WTC11 (cell line): Measurements from ENCODE around the gene IL36G. TPM values are rescaled to one million over a fixed set of nuclear protein-coding genes. Genes with fewer than 3 reads are reported as not detected.
"Not testable (repeated sequence)": the region's sequence is repeated elsewhere in the genome, so short reads cannot be mapped to it uniquely, and the experiment has no call there.

Experiments
- ATAC-seq: fragments of 200-7000 bp; cut with Tn5 transposase; 2 replicates; pipeline ENCODE4 v1.10.0; 2021; ENCODE audit warnings: mild to moderate bottlenecking, moderate library complexity
- Bru-seq: library from RNA; stranded (reverse); fragments of 400-500 nt; gene quantifications from one replicate; lab custom pipeline; 2021; lab: Mats Ljungman, UMichigan
- CTCF ChIA-PET: fragments of 300-600 bp; sonication (Branson Sonifier 250); formaldehyde crosslinking; loops from one replicate; lab custom pipeline; 2021; ENCODE audit warnings: antibody characterized with exemption; lab: Charles Lee
- POLR2A ChIA-PET: fragments of 350-600 bp; sonication (Branson Sonifier 250); formaldehyde crosslinking; loops from one replicate; lab custom pipeline; 2021; ENCODE audit warnings: antibody characterized with exemption; lab: Charles Lee
- DNase-seq: peaks from one replicate; pipeline ENCODE4 v3.0.0; 2021; ENCODE audit warnings: low spot score
- H3K27ac Mint-ChIP-seq: 2 replicates; pipeline ENCODE4 v1.8.0; 2021; ENCODE audit warnings: mixed read lengths
- H3K27me3 Mint-ChIP-seq: 2 replicates; pipeline ENCODE4 v1.8.0; 2021; ENCODE audit warnings: low read depth, mild to moderate bottlenecking, moderate library complexity, mixed read lengths
- H3K36me3 Mint-ChIP-seq: 2 replicates; pipeline ENCODE4 v1.8.0; 2021; ENCODE audit warnings: mixed read lengths
- H3K4me1 Mint-ChIP-seq: 2 replicates; pipeline ENCODE4 v1.8.0; 2022; ENCODE audit warnings: mixed read lengths
- H3K4me3 Mint-ChIP-seq: 2 replicates; pipeline ENCODE4 v1.8.0; 2021; ENCODE audit warnings: mild to moderate bottlenecking, moderate library complexity, mixed read lengths
- H3K9me3 Mint-ChIP-seq: 2 replicates; pipeline ENCODE4 v1.8.0; 2021; ENCODE audit warnings: mixed read lengths
- ATF1 ChIP-seq: sonication (generic); formaldehyde crosslinking; IDR thresholded peaks from 2 replicates; pipeline ENCODE4 v1.8.1; 2023; ENCODE audit warnings: mild to moderate bottlenecking, moderate library complexity, missing genetic modification reagents
- EMX1 ChIP-seq: fragments of 250-450 bp; sonication (Bioruptor Pico); IDR thresholded peaks from 2 replicates; pipeline ENCODE4 v1.8.0; 2021; ENCODE audit warnings: mild to moderate bottlenecking
- ESRRA ChIP-seq: sonication (generic); formaldehyde crosslinking; IDR thresholded peaks from 2 replicates; pipeline ENCODE4 v1.8.1; 2022; ENCODE audit warnings: mild to moderate bottlenecking, missing genetic modification reagents, borderline replicate concordance
- ETV6 ChIP-seq: sonication (generic); formaldehyde crosslinking; IDR thresholded peaks from 2 replicates; pipeline ENCODE4 v1.8.1; 2022; ENCODE audit warnings: mild to moderate bottlenecking, missing genetic modification reagents
- FOXP1 ChIP-seq: sonication (generic); formaldehyde crosslinking; IDR thresholded peaks from 2 replicates; pipeline ENCODE4 v1.8.0; 2022; ENCODE audit warnings: missing genetic modification reagents, mild to moderate bottlenecking, moderate library complexity, borderline replicate concordance
- GABPB1 ChIP-seq: sonication (generic); formaldehyde crosslinking; IDR thresholded peaks from 2 replicates; pipeline ENCODE4 v1.8.1; 2023; ENCODE audit warnings: mild to moderate bottlenecking, missing genetic modification reagents
- GTF2I ChIP-seq: fragments of 250-450 bp; sonication (Bioruptor Pico); conservative IDR thresholded peaks from 2 replicates; pipeline ENCODE4 v1.4.0; 2021; ENCODE audit warnings: mild to moderate bottlenecking
- HMGA2 ChIP-seq: fragments of 250-450 bp; sonication (Bioruptor Pico); IDR thresholded peaks from 2 replicates; pipeline ENCODE4 v1.4.0; 2021; ENCODE audit warnings: mild to moderate bottlenecking, moderate library complexity
- JUN ChIP-seq: sonication (generic); formaldehyde crosslinking; IDR thresholded peaks from 2 replicates; pipeline ENCODE4 v1.8.0; 2023; ENCODE audit warnings: mild to moderate bottlenecking, missing genetic modification reagents
- MXD4 ChIP-seq: fragments of 250-450 bp; sonication (Bioruptor Pico); IDR thresholded peaks from 2 replicates; pipeline ENCODE4 v1.8.0; 2021; ENCODE audit warnings: mild to moderate bottlenecking, moderate library complexity, borderline replicate concordance
- MYBL2 ChIP-seq: sonication (generic); formaldehyde crosslinking; IDR thresholded peaks from 2 replicates; pipeline ENCODE4 v1.8.1; 2023; ENCODE audit warnings: mild to moderate bottlenecking, moderate library complexity, missing genetic modification reagents
- NFATC4 ChIP-seq: fragments of 250-450 bp; sonication (Bioruptor Pico); IDR thresholded peaks from 2 replicates; pipeline ENCODE4 v1.9.0; 2021; ENCODE audit warnings: mild to moderate bottlenecking
- NFYB ChIP-seq: sonication (generic); formaldehyde crosslinking; conservative IDR thresholded peaks from 2 replicates; pipeline ENCODE4 v1.8.0; 2022; ENCODE audit warnings: low read depth, missing genetic modification reagents
- NR1H2 ChIP-seq: sonication (generic); formaldehyde crosslinking; IDR thresholded peaks from 2 replicates; pipeline ENCODE4 v1.9.0; 2021; ENCODE audit warnings: mild to moderate bottlenecking, moderate library complexity, missing genetic modification reagents
- NR2C2 ChIP-seq: sonication (generic); formaldehyde crosslinking; IDR thresholded peaks from 2 replicates; pipeline ENCODE4 v1.8.0; 2022; ENCODE audit warnings: mild to moderate bottlenecking, missing genetic modification reagents
- RORB ChIP-seq: fragments of 250-450 bp; sonication (Bioruptor Pico); IDR thresholded peaks from 2 replicates; pipeline ENCODE4 v1.9.0; 2021; ENCODE audit warnings: mild to moderate bottlenecking
- SMAD3 ChIP-seq: sonication (generic); formaldehyde crosslinking; IDR thresholded peaks from 2 replicates; pipeline ENCODE4 v1.8.0; 2022; ENCODE audit warnings: missing genetic modification reagents, mild to moderate bottlenecking, borderline replicate concordance
- TEAD1 ChIP-seq: sonication (generic); formaldehyde crosslinking; IDR thresholded peaks from 2 replicates; pipeline ENCODE4 v1.8.0; 2022; ENCODE audit warnings: mild to moderate bottlenecking, missing genetic modification reagents
- TEAD4 ChIP-seq: sonication (generic); formaldehyde crosslinking; IDR thresholded peaks from 2 replicates; pipeline ENCODE4 v1.8.0; 2022; ENCODE audit warnings: mild to moderate bottlenecking, missing genetic modification reagents
- ZNF121 ChIP-seq: sonication (generic); formaldehyde crosslinking; IDR thresholded peaks from 2 replicates; pipeline ENCODE4 v1.8.0; 2023; ENCODE audit warnings: missing genetic modification reagents
- ZNF263 ChIP-seq: sonication (generic); formaldehyde crosslinking; IDR thresholded peaks from 2 replicates; pipeline ENCODE4 v1.8.1; 2022; ENCODE audit warnings: low read depth, mild to moderate bottlenecking, moderate library complexity, missing genetic modification reagents
- long read RNA-seq, 3 experiments: library from RNA in 1 of 3; library from capped mRNA in 1 of 3; library from polyadenylated mRNA in 1 of 3; unstranded in 2 of 3; stranded (forward) in 1 of 3; transcript quantifications; one replicate each; pipeline ENCODE4 v2.0.0, GENCODE V29; 2021
- total RNA-seq: library from RNA; stranded (reverse); gene quantifications from 3 replicates; pipeline ENCODE4 v1.2.3, GENCODE V29; 2021
- TF ChIP-seq, protein P1 (sequence below): sonication (generic); formaldehyde crosslinking; IDR thresholded peaks from 2 replicates; pipeline ENCODE4 v1.8.1; 2022; ENCODE audit warnings: low read depth, mild to moderate bottlenecking, moderate library complexity, missing genetic modification reagents, borderline replicate concordance
- TF ChIP-seq, protein P2 (sequence below): sonication (generic); formaldehyde crosslinking; IDR thresholded peaks from 2 replicates; pipeline ENCODE4 v1.8.1; 2023; ENCODE audit warnings: mild to moderate bottlenecking, missing genetic modification reagents
- TF ChIP-seq, protein P3 (sequence below): sonication (generic); formaldehyde crosslinking; IDR thresholded peaks from 2 replicates; pipeline ENCODE4 v1.8.0; 2023; ENCODE audit warnings: missing genetic modification reagents
- TF ChIP-seq, protein P4 (sequence below): fragments of 250-450 bp; sonication (Bioruptor Pico); IDR thresholded peaks from 2 replicates; pipeline ENCODE4 v1.9.0; 2021; ENCODE audit warnings: moderate library complexity, mild to moderate bottlenecking, inconsistent platforms, borderline replicate concordance

IL36G gene
- 0.32 TPM in 1 of 3 replicates, not detected in the others for total RNA-seq
- percentile 9 among the genes with signal in this experiment for Bru-seq, nascent RNA
- long read RNA-seq, experiment 1: 0 reads
- long read RNA-seq, experiment 2: 0 reads
- long read RNA-seq, experiment 3: 0 reads

DNA sequence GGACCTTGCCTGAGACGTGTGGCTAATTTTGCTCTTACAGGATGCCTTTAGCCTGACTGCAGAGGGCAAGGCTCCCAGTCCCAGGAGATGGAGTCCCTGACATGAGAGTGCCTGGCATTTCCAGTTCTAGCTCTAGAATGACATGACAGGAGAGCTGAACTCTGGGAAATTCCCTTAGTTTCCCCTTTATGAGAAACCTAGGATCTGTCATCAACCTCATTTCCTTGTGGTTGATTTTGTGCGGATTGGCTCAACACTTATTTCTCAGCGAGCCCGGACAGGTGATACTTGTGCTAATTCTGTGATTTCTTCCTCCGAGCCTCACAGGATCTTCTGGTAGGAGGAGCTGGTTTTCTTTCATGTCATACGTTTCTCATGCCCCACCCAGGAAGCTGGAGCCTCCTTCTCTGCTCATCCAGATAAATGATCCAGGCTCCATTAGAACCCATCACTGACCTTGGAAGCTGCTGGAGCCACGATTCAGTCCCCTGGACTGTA lies at the start of gene IL36G:
TSS of gene IL36G (plus strand) at position 448 of the 498 bp plus-strand sequence. CDS start 633 bp downstream, outside the sequence.
- H3K4me1 Mint-ChIP-seq: no peaks in the 10 kb centered on the region
- no peaks in the 10 kb centered on the region for H3K36me3 Mint-ChIP-seq
- DNase-seq: no peak
- no peaks in the 10 kb centered on the region for H3K9me3 Mint-ChIP-seq
- ATAC-seq: no peak
- CTCF ChIA-PET: interaction anchor here (1.3 to 3.0 kb wide), 3 partner anchors 18 to 221 kb away, joined by 4 to 12 read pairs (median 6); no protein-coding TSS in a partner anchor
- no peak for TF ChIP-seq GABPB1 (CRISPR knock-in tag)
- TF ChIP-seq NR2C2 (CRISPR knock-in tag): no peak
- no peak within 1 kb of the TSS for H3K27ac Mint-ChIP-seq
- no peak within 1 kb of the TSS for H3K4me3 Mint-ChIP-seq
- peaks cover 46% of the 10 kb centered on the region for H3K27me3 Mint-ChIP-seq
- POLR2A ChIA-PET: no interaction called here

DNA sequence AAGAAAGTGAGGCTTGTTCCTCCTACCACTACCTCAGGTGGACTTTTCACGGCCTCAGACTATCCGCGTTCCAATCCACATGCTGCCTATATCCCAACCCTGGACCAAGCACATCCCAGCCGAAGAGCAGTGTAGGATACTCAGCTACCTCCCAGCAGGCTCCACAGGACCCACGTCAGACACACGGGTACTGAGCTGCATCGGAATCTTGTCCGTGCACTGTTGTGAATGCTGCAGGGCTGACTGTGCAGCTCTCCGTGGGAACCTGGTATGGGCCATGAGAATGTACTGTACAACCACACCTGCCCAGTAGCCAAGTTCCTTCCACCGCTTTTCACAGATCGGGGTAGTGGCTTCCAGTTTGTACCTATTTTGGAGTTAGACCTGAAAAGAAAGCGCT lies 44.5 kb upstream of the IL36G start:
- ATAC-seq: no peak
- no peak for DNase-seq
- peaks cover 27% of the 10 kb centered on the region for H3K27me3 Mint-ChIP-seq
- no peaks in the 10 kb centered on the region for H3K4me1 Mint-ChIP-seq
- H3K36me3 Mint-ChIP-seq: no peaks in the 10 kb centered on the region
- H3K9me3 Mint-ChIP-seq: no peaks in the 10 kb centered on the region
- TF ChIP-seq NFATC4 (CRISPR knock-in tag) (no peak), MXD4 (CRISPR knock-in tag) (no peak)
- TF ChIP-seq, protein P1, sequence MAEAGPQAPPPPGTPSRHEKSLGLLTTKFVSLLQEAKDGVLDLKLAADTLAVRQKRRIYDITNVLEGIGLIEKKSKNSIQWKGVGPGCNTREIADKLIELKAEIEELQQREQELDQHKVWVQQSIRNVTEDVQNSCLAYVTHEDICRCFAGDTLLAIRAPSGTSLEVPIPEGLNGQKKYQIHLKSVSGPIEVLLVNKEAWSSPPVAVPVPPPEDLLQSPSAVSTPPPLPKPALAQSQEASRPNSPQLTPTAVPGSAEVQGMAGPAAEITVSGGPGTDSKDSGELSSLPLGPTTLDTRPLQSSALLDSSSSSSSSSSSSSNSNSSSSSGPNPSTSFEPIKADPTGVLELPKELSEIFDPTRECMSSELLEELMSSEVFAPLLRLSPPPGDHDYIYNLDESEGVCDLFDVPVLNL (CRISPR knock-in tag): no peak
- no peak overlapping the region for H3K27ac Mint-ChIP-seq
- H3K4me3 Mint-ChIP-seq: no peak overlapping the region
- POLR2A ChIA-PET: no interaction called here
- CTCF ChIA-PET: interaction anchor here (1.4 to 3.1 kb wide), 2 partner anchors 9 to 26 kb away, joined by 11 to 12 read pairs; no protein-coding TSS in a partner anchor

DNA sequence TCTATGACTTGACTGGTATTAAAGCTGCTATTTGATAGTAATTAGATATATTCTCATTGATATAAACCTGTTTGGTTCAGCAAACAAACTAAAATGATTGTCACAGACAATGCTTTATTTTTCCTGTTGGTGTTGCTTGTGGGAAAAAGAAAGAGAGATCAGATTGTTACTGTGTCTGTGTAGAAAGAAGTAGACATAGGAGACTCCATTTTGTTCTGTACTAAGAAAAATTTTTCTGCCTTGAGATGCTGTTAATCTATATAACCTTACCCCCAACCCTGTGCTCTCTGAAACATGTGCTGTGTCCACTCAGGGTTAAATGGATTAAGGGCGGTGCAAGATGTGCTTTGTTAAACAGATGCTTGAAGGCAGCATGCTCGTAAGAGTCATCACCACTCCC lies 43.7 kb upstream of the IL36G start:
- POLR2A ChIA-PET, H3K9me3 Mint-ChIP-seq, ATAC-seq, H3K36me3 Mint-ChIP-seq, H3K4me3 Mint-ChIP-seq, H3K27ac Mint-ChIP-seq, DNase-seq, H3K4me1 Mint-ChIP-seq: not testable (repeated sequence)
- CTCF ChIA-PET: interaction anchor here (1.4 kb wide), 1 partner anchor 8 kb away, joined by 12 read pairs; no protein-coding TSS in a partner anchor
- peaks cover 33% of the 10 kb centered on the region for H3K27me3 Mint-ChIP-seq

DNA sequence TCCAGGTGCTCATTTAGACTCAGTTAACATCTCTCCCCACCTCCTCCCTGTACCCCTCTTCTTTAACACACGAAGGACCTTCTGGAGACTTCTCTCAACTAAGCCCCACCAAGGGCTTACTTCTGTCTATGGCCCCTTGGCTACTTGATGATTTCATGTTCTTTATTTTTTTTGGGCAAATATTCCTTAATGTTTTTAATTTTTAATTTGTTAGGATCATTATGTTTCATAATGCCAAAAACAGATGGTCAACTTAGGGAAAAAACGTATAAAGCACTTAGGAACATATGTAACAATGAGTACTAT lies 40.9 kb upstream of the IL36G start:
- CTCF ChIA-PET: no interaction called here
- no peak for DNase-seq
- no peaks in the 10 kb centered on the region for H3K9me3 Mint-ChIP-seq
- POLR2A ChIA-PET: no interaction called here
- H3K27me3 Mint-ChIP-seq: peaks cover 35% of the 10 kb centered on the region
- TF ChIP-seq, protein P2, sequence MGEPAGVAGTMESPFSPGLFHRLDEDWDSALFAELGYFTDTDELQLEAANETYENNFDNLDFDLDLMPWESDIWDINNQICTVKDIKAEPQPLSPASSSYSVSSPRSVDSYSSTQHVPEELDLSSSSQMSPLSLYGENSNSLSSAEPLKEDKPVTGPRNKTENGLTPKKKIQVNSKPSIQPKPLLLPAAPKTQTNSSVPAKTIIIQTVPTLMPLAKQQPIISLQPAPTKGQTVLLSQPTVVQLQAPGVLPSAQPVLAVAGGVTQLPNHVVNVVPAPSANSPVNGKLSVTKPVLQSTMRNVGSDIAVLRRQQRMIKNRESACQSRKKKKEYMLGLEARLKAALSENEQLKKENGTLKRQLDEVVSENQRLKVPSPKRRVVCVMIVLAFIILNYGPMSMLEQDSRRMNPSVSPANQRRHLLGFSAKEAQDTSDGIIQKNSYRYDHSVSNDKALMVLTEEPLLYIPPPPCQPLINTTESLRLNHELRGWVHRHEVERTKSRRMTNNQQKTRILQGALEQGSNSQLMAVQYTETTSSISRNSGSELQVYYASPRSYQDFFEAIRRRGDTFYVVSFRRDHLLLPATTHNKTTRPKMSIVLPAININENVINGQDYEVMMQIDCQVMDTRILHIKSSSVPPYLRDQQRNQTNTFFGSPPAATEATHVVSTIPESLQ (CRISPR knock-in tag): no peak
- TF ChIP-seq FOXP1 (no peak), NFYB (CRISPR knock-in tag) (no peak), SMAD3 (CRISPR knock-in tag) (no peak), TEAD4 (CRISPR knock-in tag) (no peak), GTF2I (CRISPR knock-in tag) (no peak), NR1H2 (no peak), HMGA2 (CRISPR knock-in tag) (no peak), ETV6 (CRISPR knock-in tag) (no peak), RORB (CRISPR knock-in tag) (no peak), MYBL2 (CRISPR knock-in tag) (no peak), JUN (no peak), ATF1 (CRISPR knock-in tag) (no peak), ESRRA (CRISPR knock-in tag) (no peak), EMX1 (no peak), ZNF121 (CRISPR knock-in tag) (no peak), ZNF263 (no peak), TEAD1 (no peak)
- TF ChIP-seq, protein P3, sequence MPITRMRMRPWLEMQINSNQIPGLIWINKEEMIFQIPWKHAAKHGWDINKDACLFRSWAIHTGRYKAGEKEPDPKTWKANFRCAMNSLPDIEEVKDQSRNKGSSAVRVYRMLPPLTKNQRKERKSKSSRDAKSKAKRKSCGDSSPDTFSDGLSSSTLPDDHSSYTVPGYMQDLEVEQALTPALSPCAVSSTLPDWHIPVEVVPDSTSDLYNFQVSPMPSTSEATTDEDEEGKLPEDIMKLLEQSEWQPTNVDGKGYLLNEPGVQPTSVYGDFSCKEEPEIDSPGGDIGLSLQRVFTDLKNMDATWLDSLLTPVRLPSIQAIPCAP (CRISPR knock-in tag): no peak
- TF ChIP-seq, protein P4, sequence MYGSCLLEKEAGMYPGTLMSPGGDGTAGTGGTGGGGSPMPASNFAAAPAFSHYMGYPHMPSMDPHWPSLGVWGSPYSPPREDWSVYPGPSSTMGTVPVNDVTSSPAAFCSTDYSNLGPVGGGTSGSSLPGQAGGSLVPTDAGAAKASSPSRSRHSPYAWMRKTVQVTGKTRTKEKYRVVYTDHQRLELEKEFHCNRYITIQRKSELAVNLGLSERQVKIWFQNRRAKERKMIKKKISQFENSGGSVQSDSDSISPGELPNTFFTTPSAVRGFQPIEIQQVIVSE: no peak
- ATAC-seq: no peak
- no peak overlapping the region for H3K4me3 Mint-ChIP-seq
- H3K36me3 Mint-ChIP-seq: no peaks in the 10 kb centered on the region
- H3K4me1 Mint-ChIP-seq: no peaks in the 10 kb centered on the region
- H3K27ac Mint-ChIP-seq: no peak overlapping the region
